HUES6 (cell line): ENCODE data around the gene BBS4.
"Not testable (repeated sequence)": the region's sequence is repeated elsewhere in the genome, so short reads cannot be mapped to it uniquely, and the experiment has no call there.

ENCODE experiments used
- H3K27ac ChIP-seq: 2 replicates; pipeline ENCODE4 v1.7.0; 2013; ENCODE audit warnings: low read depth, mild to moderate bottlenecking, low read length, inconsistent platforms
- H3K27me3 ChIP-seq: 2 replicates; pipeline ENCODE4 v1.6.1; 2013; ENCODE audit warnings: low read length; ENCODE audit not compliant: control insufficient read depth, insufficient read depth
- H3K36me3 ChIP-seq: 2 replicates; pipeline ENCODE4 v1.6.1; 2013; ENCODE audit warnings: low read length; ENCODE audit not compliant: control insufficient read depth, insufficient read depth
- H3K4me1 ChIP-seq: 2 replicates; pipeline ENCODE4 v1.6.1; 2013; ENCODE audit warnings: low read length; ENCODE audit not compliant: control insufficient read depth, insufficient read depth
- H3K4me3 ChIP-seq: 2 replicates; pipeline ENCODE4 v1.5.1; 2013; ENCODE audit warnings: low read depth, low read length
- H3K9ac ChIP-seq: one replicate; pipeline ENCODE4 v1.6.1; 2013; ENCODE audit warnings: mild to moderate bottlenecking, low read length
- H3K9me3 ChIP-seq: 2 replicates; pipeline ENCODE4 v1.6.1; 2013; ENCODE audit warnings: low read depth, low read length; ENCODE audit not compliant: control insufficient read depth, insufficient read depth

BBS4 gene, protein sequence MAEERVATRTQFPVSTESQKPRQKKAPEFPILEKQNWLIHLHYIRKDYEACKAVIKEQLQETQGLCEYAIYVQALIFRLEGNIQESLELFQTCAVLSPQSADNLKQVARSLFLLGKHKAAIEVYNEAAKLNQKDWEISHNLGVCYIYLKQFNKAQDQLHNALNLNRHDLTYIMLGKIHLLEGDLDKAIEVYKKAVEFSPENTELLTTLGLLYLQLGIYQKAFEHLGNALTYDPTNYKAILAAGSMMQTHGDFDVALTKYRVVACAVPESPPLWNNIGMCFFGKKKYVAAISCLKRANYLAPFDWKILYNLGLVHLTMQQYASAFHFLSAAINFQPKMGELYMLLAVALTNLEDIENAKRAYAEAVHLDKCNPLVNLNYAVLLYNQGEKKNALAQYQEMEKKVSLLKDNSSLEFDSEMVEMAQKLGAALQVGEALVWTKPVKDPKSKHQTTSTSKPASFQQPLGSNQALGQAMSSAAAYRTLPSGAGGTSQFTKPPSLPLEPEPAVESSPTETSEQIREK

DNA sequence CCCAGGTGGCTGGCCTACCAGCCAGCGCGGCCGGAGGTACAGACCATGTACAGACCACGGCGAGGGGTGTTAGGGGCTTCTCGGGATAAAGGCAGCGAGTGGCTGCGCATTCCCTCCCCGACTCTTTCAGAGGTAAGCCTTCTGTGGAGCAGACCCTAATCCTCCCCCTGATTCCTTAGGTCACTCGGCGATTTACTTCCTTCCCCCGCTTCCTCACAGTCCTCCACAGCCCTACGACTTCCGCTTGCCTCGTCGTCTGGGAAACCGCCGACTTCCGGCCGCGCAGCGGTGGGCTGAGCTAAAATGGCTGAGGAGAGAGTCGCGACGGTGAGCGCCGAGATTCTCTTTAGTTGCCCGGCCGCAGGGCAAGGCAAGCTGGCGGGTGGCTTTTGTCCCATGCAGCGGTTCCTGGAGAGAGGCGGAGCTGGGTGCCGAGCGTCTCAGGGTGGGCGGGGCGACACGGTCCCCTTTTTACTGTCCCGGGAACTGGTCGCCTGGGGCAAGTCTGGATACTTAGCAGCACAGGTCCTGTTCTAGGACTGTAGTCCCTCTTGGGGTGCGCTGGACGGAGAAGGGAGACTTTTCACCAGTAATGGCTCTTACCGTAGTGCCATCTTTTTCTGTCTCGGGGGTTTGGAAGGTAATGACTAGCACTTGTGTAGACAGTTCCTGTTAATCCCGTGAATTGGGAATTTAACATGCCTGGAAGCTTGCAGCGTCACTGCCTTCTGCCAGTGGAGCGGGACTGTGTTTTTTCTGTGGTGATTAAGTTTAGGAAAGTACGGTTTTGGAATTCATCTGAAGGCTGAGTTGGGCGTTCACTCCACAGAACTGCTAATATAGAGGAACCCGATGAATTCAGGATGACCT lies at the start of gene BBS4, which contains the start of gene HIGD2B:
TSS of gene BBS4 (plus strand) at position 283 of the 870 bp plus-strand sequence. CDS start at position 304, 21 bp downstream.
TSS of gene HIGD2B (minus strand) at position 258 of the 870 bp plus-strand sequence. CDS start 9,808 bp downstream, outside the sequence.
- no peaks in the 10 kb centered on the region for H3K9me3 ChIP-seq
- H3K27ac ChIP-seq = peak within 1 kb of the TSS; percentile 72
- no peaks in the 10 kb centered on the region for H3K27me3 ChIP-seq
- no peaks in the 10 kb centered on the region for H3K36me3 ChIP-seq
- 0 out of 2 replicates have a peak, but pooled peaks cover 4% of the 10 kb centered on the region for H3K4me1 ChIP-seq
- H3K9ac ChIP-seq = peak within 1 kb of the TSS; percentile 81
- peak within 1 kb of the TSS; percentile 96 for H3K4me3 ChIP-seq

DNA sequence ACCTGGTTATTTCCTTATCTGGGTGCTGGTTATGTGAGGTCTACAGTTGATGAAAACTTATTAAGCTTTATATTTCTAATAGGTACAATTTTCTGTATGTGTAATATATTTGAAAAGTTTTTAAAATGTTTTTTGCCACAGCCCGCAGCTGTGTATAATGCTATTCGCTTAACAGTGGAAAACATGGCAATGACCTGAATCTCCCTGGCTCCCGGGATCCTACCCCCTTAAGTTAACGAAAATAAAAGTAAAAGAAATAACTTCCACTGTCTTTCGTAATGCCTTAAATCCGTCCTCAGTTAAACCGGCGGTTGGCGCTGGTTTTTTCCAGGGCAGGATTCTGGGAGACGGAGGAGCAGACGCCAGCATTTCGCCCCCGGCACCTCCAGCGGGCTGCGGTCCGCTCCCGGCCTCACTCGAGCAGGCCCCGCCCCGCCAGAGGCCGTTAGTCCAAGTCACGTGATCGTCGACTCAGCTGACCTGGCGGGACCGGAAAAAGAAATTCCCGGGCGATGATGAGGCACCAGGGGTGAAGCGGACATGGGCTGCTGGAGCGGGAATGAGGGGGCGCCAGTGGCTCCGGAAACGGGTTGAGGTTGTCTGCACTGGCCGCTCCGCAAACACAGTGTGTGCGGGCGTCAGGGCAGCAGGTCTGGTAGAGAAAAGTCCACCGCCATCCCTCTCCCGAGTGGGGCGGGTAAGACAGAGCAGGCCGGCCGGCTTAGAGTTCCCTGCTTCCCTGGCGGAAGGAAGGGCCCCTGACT lies 49.3 kb upstream of the BBS4 start:
- not testable (repeated sequence) for H3K36me3 ChIP-seq, H3K27me3 ChIP-seq, H3K27ac ChIP-seq, H3K9me3 ChIP-seq, H3K4me1 ChIP-seq
- Histone ChIP-seq H3K4me3 (peak overlapping the region; percentile 53), H3K9ac (peak overlapping the region; percentile 73)

DNA sequence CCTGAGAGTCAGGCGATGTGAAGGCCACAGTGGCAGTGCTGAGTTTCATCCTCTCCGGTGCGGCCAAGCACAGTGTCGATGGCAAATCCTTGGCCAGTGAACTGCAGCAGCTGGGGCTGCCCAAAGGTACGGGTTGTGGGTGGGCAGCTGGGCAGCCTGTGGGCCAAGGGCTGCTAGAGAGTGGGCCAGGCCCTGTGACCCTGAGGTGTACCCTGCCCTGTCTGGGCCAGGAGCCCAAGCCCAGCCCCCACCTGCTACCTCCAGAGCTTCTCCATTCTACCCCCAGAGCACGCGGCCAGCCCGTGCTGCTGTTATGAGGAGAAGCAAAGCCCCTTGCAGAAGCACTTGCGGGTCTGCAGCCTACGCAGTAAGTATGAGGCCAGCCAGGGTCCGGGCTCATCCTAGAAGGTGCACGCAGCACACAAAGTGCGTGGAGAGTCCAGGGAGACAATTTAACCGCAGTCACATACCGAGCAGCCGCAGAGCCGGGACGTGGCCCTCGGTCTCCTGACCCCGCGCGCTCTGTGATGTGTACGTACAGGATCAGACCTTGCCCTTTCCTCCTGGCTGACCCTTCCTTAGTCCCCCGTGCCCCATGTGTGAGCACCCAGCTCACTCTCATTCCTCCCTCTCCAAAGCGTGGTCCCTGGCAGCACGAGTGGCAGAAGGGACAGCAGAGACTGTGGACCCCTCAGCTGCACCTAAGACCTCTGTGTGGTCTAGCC lies 46.1 kb upstream of the BBS4 start:
- H3K9ac ChIP-seq, H3K27me3 ChIP-seq: not testable (repeated sequence)

DNA sequence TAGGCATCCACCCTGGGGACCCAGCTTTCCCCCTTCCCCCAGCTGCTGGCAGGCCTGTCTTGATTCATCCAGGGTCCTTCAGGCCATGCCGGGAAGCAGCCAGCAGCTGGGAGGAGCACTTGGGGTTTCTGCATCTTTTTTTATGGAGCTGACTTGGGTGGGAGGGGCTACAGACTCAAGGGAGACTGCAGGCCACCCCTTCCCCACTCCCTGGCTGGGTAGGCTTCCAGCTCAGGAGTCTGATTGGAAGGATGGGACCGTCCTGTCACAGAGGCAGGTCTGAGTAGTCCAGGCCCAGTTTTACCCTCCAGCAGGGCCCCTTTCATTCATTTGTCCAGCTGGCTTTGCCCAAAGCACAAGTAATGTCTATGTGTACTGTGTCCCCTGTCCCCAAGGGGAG lies 43.7 kb upstream of the BBS4 start:
- H3K4me1 ChIP-seq, H3K4me3 ChIP-seq, H3K9ac ChIP-seq, H3K9me3 ChIP-seq, H3K36me3 ChIP-seq, H3K27ac ChIP-seq, H3K27me3 ChIP-seq: not testable (repeated sequence)

More for the DNA sequence above, 46.1 kb upstream of the BBS4 start:
- H3K27ac ChIP-seq, H3K36me3 ChIP-seq, H3K4me1 ChIP-seq, H3K4me3 ChIP-seq, H3K9me3 ChIP-seq: not testable (repeated sequence)

DNA sequence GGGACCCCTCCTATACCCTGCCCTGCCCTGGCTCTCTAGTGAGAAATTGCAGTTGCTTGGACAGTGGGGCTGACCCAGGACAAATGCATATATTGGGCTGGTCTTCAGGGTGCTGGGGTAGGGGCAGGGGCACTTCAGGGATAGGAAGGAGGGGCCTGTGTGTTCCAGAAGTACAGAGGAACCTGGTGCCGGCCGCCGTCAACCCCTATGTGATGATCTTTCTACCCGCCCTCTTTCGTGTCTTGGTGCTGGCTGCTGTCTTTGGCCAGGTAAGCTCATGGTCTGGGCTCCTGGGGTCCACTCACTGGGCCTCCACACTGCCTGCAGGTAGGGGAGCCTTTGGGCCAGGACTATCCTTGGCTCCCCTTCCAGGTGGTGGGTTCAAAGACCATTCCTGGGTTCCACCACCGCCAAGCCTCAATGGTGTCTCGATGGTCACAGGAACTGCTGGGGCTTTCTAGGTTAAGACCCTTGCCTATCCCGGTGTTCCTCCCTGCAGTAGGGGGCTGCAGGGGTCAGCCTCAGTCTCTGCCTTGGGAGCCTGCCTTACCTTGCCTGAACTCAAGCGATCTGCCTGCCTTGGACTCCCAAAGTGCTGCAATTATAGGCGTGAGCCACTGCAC lies 37.3 kb upstream of the BBS4 start:
- H3K4me3 ChIP-seq, H3K9ac ChIP-seq, H3K4me1 ChIP-seq, H3K9me3 ChIP-seq, H3K27ac ChIP-seq, H3K27me3 ChIP-seq, H3K36me3 ChIP-seq: not testable (repeated sequence)

DNA sequence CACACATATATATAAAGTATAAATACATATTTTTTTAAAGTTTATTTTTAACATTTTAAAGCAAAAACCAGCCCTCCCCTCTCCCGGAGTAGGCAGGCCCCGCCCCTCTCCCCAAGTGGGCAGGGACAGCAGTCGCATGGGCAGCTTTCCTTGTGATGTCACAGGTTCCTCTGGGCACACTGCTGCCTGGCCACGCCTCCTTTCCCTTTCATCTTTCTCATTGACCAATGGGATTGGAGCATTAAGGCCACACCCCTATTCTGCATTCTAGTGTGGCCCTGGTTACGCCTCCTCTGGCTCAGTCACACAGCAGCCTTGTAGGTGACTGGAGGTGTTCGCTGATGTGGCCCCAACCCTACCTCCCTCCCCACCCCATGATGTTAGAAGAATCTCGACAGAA lies 31.6 kb upstream of the BBS4 start, which contains the start of gene GOLGA6B:
TSS of gene GOLGA6B (plus strand) at position 301 of the 400 bp plus-strand sequence. CDS start at position 342, 41 bp downstream.
- not testable (repeated sequence) for H3K27me3 ChIP-seq, H3K9me3 ChIP-seq, H3K27ac ChIP-seq, H3K36me3 ChIP-seq, H3K4me3 ChIP-seq, H3K9ac ChIP-seq, H3K4me1 ChIP-seq

DNA sequence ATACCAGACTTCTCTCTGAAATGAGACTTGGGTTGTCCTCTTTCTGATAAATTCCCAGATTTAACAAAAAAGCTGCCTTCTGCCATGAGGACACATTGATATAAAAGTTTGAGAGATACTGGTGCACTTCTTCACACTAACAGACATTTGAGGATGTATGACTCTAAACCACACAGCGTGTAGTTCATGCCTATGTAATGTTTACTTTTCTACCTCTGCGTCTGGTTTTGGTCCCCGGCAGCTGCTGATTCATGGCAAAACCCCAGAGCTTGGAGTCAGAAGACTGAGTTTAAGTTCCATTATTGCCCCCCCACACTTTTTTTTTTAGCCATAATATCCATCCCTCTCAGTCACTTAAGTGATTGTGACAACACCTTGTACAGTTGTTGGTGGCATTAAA lies 30.0 kb upstream of the BBS4 start:
- not testable (repeated sequence) for H3K27me3 ChIP-seq, H3K27ac ChIP-seq, H3K4me1 ChIP-seq, H3K9ac ChIP-seq, H3K4me3 ChIP-seq, H3K36me3 ChIP-seq, H3K9me3 ChIP-seq

DNA sequence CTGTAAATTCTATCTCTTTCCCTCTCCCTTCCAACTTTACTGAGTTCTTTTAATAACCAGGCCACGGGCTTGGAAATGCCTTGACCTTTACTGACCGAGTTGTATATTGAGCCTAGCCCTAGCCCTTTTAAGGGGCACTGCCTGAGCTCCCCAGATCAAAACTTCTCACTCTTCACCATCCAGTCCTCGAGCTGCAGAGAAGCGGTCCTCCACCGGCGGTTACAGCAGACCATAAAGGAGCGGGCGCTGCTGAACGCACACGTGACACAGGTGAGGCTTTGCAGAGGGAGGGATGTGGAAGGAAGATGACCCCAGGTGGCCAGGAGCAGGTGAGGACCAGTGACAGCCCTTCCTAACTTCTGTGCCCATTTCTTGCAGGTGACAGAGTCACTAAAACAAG lies 24.9 kb upstream of the BBS4 start:
- not testable (repeated sequence) for H3K4me3 ChIP-seq, H3K9ac ChIP-seq, H3K4me1 ChIP-seq, H3K27me3 ChIP-seq, H3K27ac ChIP-seq, H3K36me3 ChIP-seq, H3K9me3 ChIP-seq

DNA sequence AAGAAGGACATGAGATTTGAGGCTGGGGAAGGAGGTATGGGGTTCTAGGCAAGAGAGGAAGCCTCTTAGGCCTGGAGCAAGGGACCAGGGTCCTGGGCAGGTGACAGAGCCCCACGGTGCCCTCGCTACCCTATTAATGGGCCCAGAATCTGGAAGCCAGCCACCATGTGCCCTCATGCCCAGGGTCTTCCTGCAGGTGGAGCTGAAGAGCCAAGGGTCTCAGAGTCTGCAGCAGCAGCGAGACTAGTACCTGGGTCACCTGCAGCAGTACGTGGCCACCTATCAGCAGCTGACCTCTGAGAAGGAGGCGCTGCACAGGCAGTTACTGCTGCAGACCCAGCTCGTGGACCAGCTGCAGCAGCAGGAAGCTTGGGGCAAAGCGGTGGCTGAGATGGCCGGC lies 22.1 kb upstream of the BBS4 start:
- H3K27me3 ChIP-seq, H3K9me3 ChIP-seq, H3K4me3 ChIP-seq, H3K9ac ChIP-seq, H3K4me1 ChIP-seq, H3K27ac ChIP-seq, H3K36me3 ChIP-seq: not testable (repeated sequence)

DNA sequence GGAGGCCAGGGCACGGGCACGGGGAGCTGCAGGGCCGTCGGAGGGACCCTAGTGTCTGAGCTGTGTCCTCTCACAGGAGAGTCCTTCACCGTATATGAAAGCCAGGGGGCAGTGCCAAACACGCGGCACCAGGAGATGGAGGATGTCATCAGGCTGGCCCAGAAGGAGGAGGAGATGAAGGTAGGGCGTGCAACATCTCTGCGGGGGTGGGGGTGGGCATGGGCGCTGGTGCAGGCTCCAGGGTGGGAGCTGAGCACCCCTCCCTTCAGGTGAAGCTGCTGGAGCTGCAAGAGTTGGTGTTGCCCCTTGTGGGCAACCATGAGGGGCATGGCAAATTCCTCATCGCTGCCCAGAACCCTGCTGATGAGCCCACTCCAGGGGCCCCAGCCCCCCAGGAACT lies 20.3 kb upstream of the BBS4 start:
- H3K36me3 ChIP-seq, H3K27ac ChIP-seq: not testable (repeated sequence)

More for the DNA sequence above, 20.3 kb upstream of the BBS4 start:
- H3K4me1 ChIP-seq, H3K4me3 ChIP-seq, H3K9me3 ChIP-seq, H3K27me3 ChIP-seq, H3K9ac ChIP-seq: not testable (repeated sequence)
